HT-29 (cell line): Measurements from ENCODE around the gene SLC9B1. TPM values are rescaled to one million over a fixed set of nuclear protein-coding genes. Genes with fewer than 3 reads are reported as not detected.

Experiments
- DNase-seq: peaks from one replicate; pipeline ENCODE4 v3.0.0-alpha.2; 2015; ENCODE audit warnings: low spot score
- total RNA-seq: library from RNA; depleted of rRNA; stranded (reverse); fragments of >200 nt; shearing (Covaris generic); gene quantifications from 2 replicates; pipeline ENCODE4 v1.2.3, GENCODE V29; 2014; rRNA removed

SLC9B1 gene, protein sequence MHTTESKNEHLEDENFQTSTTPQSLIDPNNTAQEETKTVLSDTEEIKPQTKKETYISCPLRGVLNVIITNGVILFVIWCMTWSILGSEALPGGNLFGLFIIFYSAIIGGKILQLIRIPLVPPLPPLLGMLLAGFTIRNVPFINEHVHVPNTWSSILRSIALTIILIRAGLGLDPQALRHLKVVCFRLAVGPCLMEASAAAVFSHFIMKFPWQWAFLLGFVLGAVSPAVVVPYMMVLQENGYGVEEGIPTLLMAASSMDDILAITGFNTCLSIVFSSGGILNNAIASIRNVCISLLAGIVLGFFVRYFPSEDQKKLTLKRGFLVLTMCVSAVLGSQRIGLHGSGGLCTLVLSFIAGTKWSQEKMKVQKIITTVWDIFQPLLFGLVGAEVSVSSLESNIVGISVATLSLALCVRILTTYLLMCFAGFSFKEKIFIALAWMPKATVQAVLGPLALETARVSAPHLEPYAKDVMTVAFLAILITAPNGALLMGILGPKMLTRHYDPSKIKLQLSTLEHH
- total RNA-seq = not detected in 2 replicates

DNA sequence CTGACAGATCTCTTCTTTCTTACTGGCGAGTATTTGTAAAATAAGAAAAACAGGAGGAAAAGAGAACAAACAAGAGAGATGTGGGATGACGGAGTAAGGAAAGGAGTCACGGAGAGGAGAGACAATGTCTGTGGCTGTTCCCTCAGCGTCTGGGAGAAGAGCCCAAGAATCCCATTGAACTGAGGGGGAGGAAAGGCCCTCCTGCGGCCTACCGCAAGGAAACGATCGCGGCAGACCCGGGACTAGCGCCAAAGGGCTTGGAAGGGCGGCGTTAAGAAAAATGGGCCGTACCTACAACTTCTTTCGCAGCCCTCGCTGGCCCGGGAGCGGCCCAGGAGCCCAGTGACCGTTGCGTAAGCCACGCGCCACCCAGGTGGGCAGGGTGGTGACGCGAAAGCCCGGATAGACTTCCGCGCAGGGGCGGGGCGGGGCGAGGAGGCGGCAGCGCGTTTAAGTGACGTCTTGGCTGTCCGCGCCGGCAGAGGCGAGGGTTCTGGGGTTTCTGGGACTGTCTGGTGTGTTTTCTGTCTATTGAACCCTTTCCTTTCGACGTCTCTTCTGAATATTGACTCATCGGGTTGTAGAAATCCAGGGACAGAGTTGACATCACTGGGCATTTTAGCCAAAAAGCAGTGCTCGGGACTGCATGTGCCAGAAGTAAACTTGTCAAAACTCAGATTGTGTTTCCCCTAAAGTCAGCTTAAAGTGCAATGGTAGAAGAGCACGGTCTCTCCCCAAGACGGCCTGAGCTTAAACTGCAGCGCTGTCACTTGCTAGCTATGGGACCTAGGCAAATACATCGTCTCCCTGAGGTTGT, at the start of gene SLC9B1:
TSS of gene SLC9B1 (minus strand) at position 398 of the 817 bp plus-strand sequence. CDS start 27,994 bp downstream, outside the sequence.
- DNase-seq = peak; percentile 98

GRCh38 chr4:103067841-103068547, 48.5 kb upstream of the SLC9B1 start:
- no peak for DNase-seq

DNA sequence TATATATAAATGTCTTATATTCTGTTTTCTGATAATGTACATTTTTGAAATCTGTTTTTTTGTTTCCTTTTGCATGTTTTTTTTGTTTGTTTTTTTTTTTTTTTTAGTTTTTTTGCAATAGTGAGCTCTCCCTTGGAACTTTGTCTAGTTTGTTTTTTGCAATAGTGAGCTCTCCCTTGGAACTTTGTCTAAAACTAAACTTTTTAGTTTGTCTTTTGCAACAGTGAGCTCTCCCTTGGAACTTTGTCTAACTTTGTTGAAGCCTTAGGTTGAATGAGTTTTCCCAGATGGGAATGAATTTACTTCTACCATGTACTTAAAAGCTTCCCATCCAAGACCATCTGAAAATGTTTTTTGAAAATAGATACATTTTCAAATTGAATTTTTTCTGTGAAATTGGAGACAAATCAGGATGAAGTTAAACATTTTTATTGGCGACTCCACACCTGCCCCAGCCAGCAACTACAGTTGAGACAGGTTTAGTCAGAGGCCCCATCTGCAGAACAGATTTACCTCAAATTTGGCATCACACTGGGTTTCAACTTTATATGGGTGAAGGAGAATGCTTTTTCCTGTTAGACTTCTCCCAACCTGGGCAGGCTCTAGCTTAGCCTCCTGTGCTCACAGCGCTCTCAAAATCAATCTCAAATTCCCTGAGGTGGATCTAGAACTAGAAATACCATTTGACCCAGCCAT, 41.1 kb upstream of the SLC9B1 start:
- no peak for DNase-seq

DNA sequence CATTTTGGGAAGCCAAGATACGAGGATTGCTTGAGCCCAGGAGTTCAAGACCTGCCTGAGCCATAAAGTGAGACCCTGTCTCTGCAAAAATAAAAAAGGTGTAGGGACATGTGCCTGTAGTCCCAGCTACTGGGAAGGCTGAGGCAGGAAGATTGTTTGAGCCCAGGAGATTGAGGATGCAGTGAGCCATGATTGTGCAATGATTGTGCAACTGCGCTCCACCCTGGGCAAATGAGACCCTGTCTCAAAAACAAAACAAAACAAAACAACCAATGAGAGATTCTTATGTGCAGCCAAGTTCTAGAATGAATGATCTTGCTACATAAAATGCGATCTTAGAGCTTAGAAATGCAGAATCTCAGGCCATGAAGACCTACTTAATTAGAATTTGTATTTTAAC, 34.5 kb upstream of the SLC9B1 start:
- no peak for DNase-seq

GRCh38 chr4:103052779-103053178, 33.3 kb upstream of the SLC9B1 start:
- no peak for DNase-seq

GRCh38 chr4:103052145-103052544, 32.6 kb upstream of the SLC9B1 start:
- no peak for DNase-seq

DNA sequence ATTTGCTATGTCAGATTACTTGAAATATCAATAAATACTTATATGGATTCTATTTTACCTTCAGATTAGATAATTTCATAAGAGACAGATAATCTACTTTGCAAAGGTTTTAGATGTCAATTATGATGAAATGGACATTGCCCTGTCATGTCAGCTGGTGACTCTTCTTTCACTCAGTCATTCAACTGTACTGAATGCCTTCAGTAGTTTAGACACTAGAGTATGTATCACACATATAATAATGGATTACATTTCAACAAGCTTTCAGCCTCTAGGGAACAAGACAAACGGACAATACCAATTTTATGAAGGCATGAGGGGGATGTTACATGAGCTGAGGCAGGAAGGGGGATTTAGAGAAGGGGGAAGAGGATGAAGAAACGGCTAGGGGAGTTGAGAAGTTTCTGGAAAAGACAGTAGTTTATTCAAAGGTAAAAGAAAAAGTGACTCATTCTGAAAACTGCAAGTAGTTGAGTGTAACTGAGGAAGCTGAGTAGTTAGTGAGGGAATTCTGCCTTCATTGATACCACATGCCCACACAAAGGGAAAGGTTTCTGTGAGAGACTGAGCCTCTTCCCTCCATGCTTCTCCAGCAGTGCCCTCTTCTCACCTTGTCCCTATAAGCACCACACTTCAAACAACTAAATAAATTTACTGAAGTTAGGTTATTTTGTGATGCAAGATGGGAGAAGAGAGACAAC, 31.4 kb upstream of the SLC9B1 start:
- DNase-seq = no peak

DNA sequence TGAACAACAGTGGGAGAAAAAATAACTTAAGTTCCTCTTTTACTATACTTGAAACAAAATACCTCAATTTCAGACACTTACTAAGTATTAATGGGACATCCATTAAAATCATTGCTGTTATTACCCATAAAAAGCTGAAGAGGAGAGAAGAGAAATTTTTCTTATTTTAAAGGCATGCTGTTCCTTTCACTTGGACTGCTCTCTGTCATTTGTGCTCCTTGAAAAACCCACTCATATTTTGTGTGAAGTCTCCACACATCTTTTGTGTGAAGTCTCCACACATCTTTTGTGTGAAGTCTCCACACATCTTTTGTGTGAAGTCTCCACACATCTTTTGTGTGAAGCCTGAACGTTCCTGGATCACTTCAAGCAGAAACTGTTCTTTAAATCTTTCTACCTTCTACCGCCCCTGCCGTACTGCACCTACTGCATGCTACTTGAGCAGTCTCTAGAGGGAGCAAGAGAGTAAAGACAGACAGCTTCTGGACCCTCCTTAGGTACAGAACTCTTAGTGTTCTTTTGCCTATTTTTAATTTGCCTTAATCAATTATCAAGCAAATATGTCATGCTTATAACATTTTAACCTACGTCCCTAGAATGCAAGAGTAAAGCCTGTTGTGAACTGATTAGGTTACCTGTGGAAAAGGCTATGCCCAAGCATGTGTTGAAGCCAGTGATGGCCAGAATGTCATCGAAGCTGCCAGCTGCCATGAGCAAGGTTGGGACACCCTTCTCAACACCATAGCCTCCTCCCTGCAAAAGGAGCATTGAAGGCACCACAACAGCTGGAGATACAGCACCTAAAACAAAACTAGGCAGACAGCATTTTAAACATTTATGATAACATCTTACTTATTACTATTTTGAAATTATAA, 27.1 kb upstream of the SLC9B1 start:
- DNase-seq = peak; percentile 66

DNA sequence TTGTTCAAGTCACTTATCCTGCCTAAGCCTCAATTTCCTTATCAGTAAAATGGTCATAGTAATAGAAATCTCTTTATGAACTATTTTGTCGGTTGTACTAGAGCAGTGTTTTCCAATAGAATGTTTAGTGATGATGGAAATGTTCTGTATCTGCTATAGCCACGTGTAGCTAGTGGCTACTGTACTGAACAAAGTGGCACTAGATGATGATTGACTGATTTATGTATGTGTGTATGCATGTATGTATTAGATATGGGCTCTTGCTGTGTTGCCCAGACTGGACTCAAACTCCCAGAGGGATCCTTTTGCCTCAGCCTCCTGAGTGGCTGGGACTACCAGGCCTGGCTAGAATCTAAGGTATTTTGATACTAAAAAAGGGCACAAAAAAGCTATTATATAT, 24.7 kb upstream of the SLC9B1 start:
- no peak for DNase-seq

GRCh38 chr4:103036169-103036568, 16.7 kb upstream of the SLC9B1 start:
- DNase-seq = no peak

DNA sequence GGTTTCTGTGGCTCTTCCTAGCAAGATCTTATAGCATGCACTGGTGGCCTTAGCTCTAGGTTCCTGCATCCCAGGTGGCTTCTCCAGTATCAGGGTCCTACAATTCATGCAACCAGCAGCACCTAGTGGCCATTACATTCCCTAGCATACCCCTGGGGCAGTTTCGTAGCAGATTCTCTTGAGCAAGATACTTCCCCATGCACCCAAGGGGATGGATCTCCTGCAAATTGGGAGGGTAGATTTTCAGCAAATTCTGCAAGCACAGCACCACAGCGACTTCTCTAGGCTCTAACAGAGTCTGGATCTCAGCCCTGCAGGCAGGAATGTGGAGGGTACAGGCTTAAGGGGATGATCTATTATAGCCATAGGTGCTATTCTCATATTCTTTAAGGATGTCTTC, 13.1 kb upstream of the SLC9B1 start:
- peak; percentile 80 for DNase-seq

GRCh38 chr4:103030791-103031190, 11.3 kb upstream of the SLC9B1 start:
- no peak for DNase-seq

- DNase-seq = no peak
Observed at GRCh38 chr4:103029300-103029699, 9.8 kb upstream of the SLC9B1 start.

- no peak for DNase-seq
Observed at GRCh38 chr4:103026868-103027267, 7.4 kb upstream of the SLC9B1 start.

DNA sequence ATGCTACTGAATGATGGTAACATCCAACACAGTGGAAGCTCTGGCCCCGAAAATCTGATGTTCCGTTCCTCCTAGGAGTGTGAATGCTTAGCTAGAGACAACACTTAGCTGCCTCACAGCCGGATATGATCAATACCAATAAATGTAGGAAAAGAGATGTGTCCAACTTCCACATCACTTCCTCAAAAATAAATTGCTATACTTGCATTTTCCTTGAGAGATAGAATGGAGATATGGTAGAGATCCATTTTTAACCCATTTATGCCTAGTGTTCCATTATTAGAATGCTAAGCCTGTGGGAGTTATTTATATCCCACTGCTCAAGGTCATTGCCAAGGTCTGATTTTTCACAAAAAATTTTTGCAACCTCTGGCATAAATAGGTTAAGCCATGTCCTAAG, 5.5 kb upstream of the SLC9B1 start:
- no peak for DNase-seq

GRCh38 chr4:103021120-103021519, 1.6 kb upstream of the SLC9B1 start:
- no peak for DNase-seq

DNA sequence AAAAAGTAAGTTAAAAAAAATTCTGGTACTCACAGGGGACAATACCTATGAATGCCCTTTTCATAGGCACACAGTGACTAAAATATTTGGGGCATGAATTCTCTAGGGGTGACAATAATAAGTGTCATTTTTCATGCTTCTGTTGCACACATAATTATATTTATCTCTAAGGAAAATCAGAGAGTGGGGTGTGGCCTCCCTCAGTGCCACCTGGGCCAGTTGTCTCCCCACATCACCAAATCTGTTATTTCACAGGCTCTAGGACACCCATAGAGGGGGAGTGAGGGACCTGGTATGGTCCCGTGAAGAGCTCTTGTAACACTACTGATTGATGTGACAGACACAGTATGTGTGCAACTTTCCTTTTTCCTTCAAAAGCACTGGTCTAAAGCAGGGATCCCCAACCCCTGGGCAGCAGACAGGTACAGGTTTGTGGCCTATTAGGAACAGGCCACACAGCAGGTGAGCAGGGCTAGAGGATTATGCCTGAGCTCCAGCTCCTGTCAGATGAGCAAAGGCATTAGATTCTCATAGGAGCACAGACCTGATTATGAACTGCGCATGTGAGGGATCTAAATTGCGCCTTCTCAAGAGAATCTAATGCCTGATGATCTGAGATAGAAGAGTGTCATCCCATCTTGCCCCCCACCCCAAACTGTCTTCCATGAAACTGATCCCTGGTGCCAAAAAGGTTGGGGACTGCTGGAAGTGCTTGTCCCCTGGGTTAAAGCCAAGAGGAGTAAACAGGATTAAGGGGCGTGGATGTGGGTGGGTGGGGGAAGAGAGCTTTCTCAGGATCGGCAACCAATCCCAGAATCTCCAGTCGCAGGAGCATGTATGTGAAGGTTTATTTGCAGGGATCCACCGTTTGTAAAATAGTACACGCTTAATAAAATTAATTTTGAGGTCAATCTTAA, 856 bp downstream of the SLC9B1 start:
- DNase-seq = no peak

- DNase-seq = no peak
Observed at GRCh38 chr4:103012551-103012950, 7.0 kb downstream of the SLC9B1 start.
